HG03439 (cell line): Measurements from ENCODE around the gene SCAF1.

ENCODE experiments used
- ATAC-seq: cut with Tn5 transposase; IDR thresholded peaks from one replicate; pipeline ENCODE4 v1.9.1; 2021; ENCODE audit warnings: mild to moderate bottlenecking, moderate library complexity; ENCODE audit not compliant: unreplicated experiment

Gene SCAF1, protein sequence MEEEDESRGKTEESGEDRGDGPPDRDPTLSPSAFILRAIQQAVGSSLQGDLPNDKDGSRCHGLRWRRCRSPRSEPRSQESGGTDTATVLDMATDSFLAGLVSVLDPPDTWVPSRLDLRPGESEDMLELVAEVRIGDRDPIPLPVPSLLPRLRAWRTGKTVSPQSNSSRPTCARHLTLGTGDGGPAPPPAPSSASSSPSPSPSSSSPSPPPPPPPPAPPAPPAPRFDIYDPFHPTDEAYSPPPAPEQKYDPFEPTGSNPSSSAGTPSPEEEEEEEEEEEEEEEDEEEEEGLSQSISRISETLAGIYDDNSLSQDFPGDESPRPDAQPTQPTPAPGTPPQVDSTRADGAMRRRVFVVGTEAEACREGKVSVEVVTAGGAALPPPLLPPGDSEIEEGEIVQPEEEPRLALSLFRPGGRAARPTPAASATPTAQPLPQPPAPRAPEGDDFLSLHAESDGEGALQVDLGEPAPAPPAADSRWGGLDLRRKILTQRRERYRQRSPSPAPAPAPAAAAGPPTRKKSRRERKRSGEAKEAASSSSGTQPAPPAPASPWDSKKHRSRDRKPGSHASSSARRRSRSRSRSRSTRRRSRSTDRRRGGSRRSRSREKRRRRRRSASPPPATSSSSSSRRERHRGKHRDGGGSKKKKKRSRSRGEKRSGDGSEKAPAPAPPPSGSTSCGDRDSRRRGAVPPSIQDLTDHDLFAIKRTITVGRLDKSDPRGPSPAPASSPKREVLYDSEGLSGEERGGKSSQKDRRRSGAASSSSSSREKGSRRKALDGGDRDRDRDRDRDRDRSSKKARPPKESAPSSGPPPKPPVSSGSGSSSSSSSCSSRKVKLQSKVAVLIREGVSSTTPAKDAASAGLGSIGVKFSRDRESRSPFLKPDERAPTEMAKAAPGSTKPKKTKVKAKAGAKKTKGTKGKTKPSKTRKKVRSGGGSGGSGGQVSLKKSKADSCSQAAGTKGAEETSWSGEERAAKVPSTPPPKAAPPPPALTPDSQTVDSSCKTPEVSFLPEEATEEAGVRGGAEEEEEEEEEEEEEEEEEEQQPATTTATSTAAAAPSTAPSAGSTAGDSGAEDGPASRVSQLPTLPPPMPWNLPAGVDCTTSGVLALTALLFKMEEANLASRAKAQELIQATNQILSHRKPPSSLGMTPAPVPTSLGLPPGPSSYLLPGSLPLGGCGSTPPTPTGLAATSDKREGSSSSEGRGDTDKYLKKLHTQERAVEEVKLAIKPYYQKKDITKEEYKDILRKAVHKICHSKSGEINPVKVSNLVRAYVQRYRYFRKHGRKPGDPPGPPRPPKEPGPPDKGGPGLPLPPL

DNA sequence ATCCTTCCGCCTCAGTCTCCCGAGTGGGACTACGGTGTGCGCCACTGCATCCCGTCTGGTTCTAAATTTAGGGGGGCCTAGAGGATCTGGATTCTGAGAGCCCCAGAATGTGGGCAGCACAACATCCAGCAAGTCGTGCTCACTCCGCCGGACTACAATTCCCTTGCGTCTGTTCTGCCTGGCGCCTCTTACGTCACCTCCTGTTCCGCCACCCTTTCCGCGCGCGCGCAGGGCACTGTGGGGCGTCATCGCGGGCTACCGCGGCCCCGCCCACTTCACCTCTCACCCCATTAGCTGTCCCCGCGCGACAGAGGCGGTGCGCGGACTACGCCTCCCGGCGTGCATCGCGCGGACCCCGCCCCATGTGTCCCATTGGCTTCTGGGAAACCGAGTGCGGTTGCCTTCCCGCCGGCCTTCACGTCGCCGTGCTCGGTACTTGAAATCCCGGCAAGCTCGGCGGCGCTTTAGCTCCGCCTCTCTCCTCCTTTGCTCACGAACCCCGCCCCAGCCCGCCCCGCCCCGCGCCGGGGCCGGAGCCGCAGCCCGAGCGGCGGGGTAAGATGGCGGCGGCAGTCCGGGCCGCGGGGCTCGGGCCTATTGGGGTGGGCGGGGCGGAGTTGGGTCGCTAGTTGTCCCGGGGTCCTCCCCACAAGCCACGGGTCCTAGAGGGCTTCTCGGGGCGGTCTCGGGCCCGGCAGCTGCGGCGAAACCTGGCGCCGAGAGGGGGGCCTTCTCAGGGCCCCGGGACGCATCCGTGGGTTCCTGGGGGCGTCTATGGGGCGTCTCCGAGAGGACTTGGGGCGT, at the start of gene SCAF1:
SCAF1 (plus strand) TSS at position 522 of the 804 bp plus-strand sequence. CDS start 2,818 bp downstream, outside the sequence.
- peak; percentile 59 for ATAC-seq

GRCh38 chr19:49592486-49593232, 49.4 kb upstream of the SCAF1 start:
- no peak for ATAC-seq

GRCh38 chr19:49593233-49594113, 48.5 kb upstream of the SCAF1 start:
- ATAC-seq: peak; percentile 36

DNA sequence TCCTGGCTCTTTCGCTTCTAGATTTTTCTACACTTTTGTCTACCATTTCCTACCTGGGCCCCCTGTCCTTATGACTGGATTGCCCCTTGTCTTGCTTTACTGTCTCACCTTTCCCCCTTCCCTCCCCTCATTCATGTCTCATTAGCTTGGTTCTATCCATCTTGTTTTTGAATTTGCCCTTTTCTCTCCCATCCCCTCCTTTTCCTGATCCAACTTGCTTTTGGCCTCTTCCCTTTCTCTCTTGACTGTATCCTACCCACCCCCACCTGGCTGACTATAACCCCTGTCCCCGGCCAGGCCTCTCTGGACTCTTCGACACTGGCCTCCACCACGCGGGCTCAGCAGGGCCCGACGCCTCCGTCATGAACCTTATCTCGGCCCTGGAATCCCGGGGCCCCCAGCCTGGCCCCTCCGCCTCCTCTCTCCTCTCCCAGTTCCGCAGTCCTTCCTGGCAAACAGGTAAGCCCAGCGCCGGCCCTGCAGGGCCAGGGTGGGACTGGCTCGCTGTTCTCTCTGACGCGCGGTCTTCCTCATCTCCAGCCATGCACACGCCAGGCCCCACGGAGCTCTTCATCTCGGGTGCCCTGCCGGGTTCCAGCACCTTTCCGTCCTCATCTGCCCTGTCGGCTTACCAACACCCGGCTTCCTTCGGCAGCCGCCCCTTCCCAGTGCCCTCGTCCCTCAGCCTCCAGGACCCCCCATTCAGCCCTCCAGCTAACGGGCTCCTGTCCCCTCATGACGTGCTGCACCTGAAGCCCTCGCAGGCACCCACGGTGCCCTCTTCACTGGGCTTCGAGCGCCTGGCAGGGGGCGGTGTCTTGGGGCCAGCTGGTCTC, 47.6 kb upstream of the SCAF1 start:
- no peak for ATAC-seq

DNA sequence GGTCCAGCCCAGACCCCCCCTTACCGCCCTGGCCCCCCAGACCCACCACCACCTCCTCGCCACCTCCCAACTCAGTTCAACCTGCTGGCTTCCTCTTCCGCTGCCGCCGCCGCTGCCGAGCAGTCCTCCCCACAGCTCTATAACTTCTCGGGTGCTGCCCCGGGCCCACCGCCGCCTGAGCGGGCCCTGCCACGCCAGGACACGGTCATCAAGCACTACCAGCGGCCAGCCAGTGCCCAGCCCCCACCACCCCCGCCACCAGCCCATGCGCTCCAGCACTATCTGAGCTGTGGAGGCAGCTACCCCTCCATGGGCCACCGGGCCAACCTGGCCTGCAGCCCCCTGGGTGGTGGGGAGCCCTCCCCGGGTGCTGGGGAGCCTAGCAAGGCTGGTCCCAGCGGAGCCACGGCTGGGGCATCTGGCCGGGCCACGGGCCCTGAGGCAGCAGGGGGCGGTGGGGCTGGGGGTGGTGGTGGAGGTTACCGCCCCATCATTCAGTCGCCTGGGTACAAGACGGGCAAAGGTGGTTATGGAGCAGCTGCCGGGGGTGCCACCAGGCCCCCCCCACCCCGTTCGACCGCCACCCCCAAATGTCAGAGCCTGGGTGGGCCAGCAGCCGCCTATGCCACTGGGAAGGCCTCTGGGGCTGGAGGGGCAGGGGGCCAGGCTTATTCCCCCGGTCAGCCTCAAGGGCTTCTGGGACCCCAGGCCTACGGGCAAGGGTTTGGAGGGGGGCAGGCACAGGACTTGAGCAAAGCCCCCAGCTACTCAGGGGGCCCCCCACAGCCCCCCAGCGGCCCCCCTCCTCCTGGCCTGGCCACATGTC, 46.8 kb upstream of the SCAF1 start:
- no peak for ATAC-seq

- no peak for ATAC-seq
These were observed 46.1 kb upstream of the SCAF1 start for GRCh38 chr19:49595819-49596404.

DNA sequence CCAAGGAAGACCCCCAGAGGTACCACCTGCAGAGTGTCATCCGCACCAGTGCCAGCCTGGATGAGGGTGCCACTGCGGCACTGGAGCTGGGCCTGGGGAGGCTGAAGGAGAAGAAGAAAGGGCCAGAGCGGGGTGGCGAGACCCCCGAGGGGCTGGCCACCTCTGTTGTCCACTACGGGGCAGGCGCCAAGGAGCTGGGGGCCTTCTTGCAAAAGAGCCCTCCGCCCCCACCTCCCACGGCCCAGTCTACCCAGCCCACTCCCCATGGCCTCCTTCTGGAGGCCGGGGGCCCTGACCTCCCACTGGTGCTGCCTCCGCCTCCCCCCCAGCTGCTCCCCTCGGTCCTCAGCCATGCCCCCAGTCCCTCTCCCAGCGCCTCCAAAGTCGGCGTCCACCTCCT, 45.6 kb upstream of the SCAF1 start:
- ATAC-seq: no peak

- ATAC-seq: no peak
These were observed 44.9 kb upstream of the SCAF1 start for GRCh38 chr19:49596954-49597702.

DNA sequence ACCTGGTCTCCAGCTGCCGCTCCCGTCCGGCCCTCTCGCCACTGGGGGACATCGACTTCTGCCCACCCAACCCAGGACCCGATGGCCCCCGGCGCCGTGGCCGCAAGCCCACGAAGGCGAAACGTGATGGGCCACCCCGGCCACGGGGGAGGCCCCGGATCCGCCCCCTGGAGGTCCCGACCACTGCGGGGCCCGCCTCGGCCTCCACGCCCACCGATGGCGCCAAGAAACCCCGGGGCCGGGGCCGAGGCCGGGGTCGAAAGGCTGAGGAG, 44.4 kb upstream of the SCAF1 start:
- ATAC-seq: no peak

DNA sequence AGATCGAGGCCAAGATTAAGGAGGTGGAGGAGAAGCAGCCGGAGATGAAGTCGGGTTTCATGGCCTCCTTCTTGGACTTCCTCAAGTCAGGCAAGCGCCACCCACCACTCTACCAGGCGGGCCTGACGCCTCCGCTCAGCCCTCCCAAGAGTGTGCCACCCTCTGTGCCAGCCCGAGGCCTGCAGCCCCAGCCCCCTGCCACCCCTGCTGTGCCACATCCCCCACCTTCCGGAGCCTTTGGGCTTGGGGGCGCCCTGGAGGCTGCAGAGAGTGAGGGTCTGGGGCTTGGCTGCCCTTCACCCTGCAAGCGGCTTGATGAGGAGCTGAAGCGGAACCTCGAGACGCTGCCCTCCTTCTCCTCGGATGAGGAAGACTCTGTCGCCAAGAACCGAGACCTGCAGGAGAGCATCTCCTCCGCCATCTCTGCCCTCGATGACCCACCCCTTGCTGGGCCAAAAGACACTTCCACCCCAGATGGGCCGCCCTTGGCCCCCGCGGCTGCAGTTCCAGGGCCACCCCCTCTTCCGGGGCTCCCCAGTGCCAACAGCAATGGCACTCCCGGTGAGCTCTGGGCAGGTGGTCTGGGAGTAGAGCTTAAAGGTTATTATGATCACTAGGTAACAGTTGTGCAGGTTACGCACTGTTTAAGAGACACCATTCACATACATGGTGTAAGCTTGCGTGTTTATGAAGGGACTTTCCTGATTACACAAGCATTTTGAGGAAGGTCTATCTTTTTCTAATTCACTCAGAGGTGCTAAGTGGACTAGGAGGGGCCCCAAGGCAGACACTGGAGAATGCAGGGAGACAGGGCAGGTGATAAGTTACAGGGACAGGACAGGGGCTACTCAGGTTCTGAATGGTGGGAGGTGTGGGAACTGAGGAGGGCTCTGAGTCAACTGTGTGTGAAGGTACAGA, 42.4 kb upstream of the SCAF1 start:
- no peak for ATAC-seq

DNA sequence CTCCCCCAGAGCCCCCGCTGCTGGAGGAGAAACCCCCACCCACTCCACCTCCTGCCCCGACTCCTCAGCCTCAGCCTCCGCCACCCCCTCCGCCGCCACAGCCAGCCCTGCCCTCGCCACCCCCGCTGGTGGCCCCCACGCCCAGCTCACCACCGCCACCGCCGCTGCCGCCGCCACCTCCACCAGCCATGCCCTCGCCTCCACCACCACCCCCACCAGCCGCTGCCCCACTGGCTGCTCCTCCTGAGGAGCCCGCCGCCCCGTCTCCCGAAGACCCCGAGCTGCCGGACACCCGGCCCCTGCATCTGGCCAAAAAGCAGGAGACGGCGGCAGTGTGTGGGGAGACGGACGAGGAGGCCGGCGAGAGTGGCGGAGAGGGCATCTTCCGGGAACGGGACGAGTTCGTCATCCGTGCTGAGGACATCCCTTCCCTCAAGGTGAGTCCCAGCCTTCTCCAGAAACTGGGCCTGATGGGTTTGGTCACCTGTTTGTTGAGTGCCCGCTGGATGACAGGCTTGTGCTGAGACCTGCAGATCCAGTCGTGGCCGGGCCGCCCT, 40.4 kb upstream of the SCAF1 start:
- ATAC-seq: no peak

- no peak for ATAC-seq
These were observed 39.2 kb upstream of the SCAF1 start for GRCh38 chr19:49602806-49603205.

- no peak for ATAC-seq
These were observed 36.4 kb upstream of the SCAF1 start for GRCh38 chr19:49605605-49606004.

- no peak for ATAC-seq
These were observed 32.4 kb upstream of the SCAF1 start for GRCh38 chr19:49609499-49610092.
